T-helper 22 cell (primary cell): Measurements from ENCODE around the gene UPK3BL2.
"Not testable (repeated sequence)": the region's sequence is repeated elsewhere in the genome, so short reads cannot be mapped to it uniquely, and the experiment has no call there.

Experiments used
- DNase-seq: peaks from one replicate; pipeline ENCODE4 v3.0.0-alpha.2; 2020; ENCODE audit warnings: low read depth

The UPK3BL2 gene

GRCh38 chr7:102531583-102531982 is 11.9 kb downstream of the UPK3BL2 start:
- not testable (repeated sequence) for DNase-seq

GRCh38 chr7:102527822-102528793 is 15.4 kb downstream of the UPK3BL2 start:
- DNase-seq: not testable (repeated sequence)

GRCh38 chr7:102527182-102527581 is 16.3 kb downstream of the UPK3BL2 start:
- DNase-seq: not testable (repeated sequence)

GRCh38 chr7:102524803-102525202 is 18.7 kb downstream of the UPK3BL2 start:
- DNase-seq: not testable (repeated sequence)

GRCh38 chr7:102520797-102521196 is 22.7 kb downstream of the UPK3BL2 start:
- DNase-seq: not testable (repeated sequence)

GRCh38 chr7:102517550-102518147 is 25.8 kb downstream of the UPK3BL2 start, which contains the start of gene RASA4B:
Gene RASA4B, minus strand, starts transcription at chr7:102517777. Its CDS starts 67 bp downstream, at chr7:102517710.
- peak; percentile 11 for DNase-seq

- DNase-seq: not testable (repeated sequence)
Observed at GRCh38 chr7:102516951-102517350, 26.5 kb downstream of the UPK3BL2 start.

- DNase-seq: not testable (repeated sequence)
Observed at GRCh38 chr7:102515889-102516288, 27.6 kb downstream of the UPK3BL2 start.

- not testable (repeated sequence) for DNase-seq
Observed at GRCh38 chr7:102514881-102515721, 28.4 kb downstream of the UPK3BL2 start.

- not testable (repeated sequence) for DNase-seq
Observed at GRCh38 chr7:102512642-102513221, 30.8 kb downstream of the UPK3BL2 start.

- not testable (repeated sequence) for DNase-seq
Observed at GRCh38 chr7:102511860-102512522, 31.5 kb downstream of the UPK3BL2 start.

- DNase-seq: not testable (repeated sequence)
Observed at GRCh38 chr7:102510575-102510974, 32.9 kb downstream of the UPK3BL2 start.

GRCh38 chr7:102507410-102508088 is 35.9 kb downstream of the UPK3BL2 start:
- not testable (repeated sequence) for DNase-seq

GRCh38 chr7:102505298-102506185 is 38.0 kb downstream of the UPK3BL2 start:
- not testable (repeated sequence) for DNase-seq

- not testable (repeated sequence) for DNase-seq
Observed at GRCh38 chr7:102503141-102503540, 40.4 kb downstream of the UPK3BL2 start.

GRCh38 chr7:102498321-102498720 is 45.2 kb downstream of the UPK3BL2 start:
- DNase-seq: not testable (repeated sequence)

- not testable (repeated sequence) for DNase-seq
Observed at GRCh38 chr7:102497308-102497707, 46.2 kb downstream of the UPK3BL2 start.

- not testable (repeated sequence) for DNase-seq
Observed at GRCh38 chr7:102496861-102497260, 46.6 kb downstream of the UPK3BL2 start.

GRCh38 chr7:102494473-102495149 is 48.9 kb downstream of the UPK3BL2 start:
- not testable (repeated sequence) for DNase-seq
